ENCODE data around the gene TMEFF2. TPM values are rescaled to one million over a fixed set of nuclear protein-coding genes. Genes with fewer than 3 reads are reported as not detected.

TMEFF2 gene
- total and polyA plus RNA-seq, 3 donors from 2014 or later, result 2.2 to 3.0 (median 2.7) TPM

- WGBS, 2 donors, result 18 to 30% methylated on average over 4 of the region's 4 CpGs
- Histone ChIP-seq H3K36me3 (ENCODE audit: low read depth, missing control alignments) (no peaks in the 10 kb centered on the region), H3K9me3 (no peaks in the 10 kb centered on the region), H3K4me3 (no peak overlapping the region), H3K4me1 (peaks cover 5% of the 10 kb centered on the region), H3K27ac (no peak overlapping the region), H3K27me3 (no peaks in the 10 kb centered on the region)
- DNase-seq, result peak; percentile 87
- TF ChIP-seq CTCF (IDR thresholded peaks at IDR 0.05) (peak; percentile 92 to 96 (median 93)), POLR2A (IDR thresholded peaks at IDR 0.05) (no peak)
- intact Hi-C loops (cut with DNase I; ENCODE audit: low total_unique reads), result loop anchor here (5.0 kb wide), 1 partner anchor 345 kb away; no protein-coding TSS in a partner anchor
Measured at GRCh38 chr2:192162392-192163042, 32.2 kb downstream of the TMEFF2 start.

DNA sequence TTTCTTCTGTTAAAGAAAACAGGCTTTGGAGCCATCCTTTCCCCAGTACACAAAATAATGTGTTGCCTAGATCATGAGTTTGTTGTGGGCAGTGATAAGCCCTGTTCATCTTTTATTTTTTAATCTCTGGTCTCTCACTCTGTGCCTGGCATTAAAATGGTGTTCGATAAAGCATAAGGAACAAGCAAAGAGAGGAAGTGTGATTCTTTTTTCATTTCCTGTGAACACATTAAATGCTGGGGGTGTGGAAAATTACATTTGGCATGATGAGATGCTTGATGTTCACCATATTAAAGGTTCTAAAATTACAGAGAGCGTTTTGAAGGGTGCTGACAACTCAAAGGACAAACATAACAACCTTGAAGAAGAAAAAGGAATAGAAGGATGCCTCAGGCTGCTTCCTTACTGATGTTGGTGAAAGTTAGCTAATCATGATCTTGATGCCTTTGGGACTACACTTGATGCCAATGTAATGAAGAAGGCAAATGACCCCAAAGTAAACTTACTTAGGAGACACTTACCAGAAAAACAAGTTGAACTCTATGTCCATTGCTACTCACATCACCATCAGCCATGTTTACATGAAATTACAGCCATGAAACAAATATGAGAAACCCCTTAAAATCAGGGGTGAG lies 33.0 kb downstream of the TMEFF2 start:
- Histone ChIP-seq H3K4me1 (peaks cover 5% of the 10 kb centered on the region), H3K4me3 (no peak overlapping the region), H3K27me3 (no peaks in the 10 kb centered on the region), H3K9me3 (no peaks in the 10 kb centered on the region), H3K36me3 (ENCODE audit: low read depth, missing control alignments) (no peaks in the 10 kb centered on the region), H3K27ac (no peak overlapping the region)
- intact Hi-C loops (cut with DNase I; ENCODE audit: low total_unique reads), result loop anchor here (5.0 kb wide), 1 partner anchor 344 kb away; no protein-coding TSS in a partner anchor
- 70 to 72% methylated on average over 2 of the region's 2 CpGs for WGBS, 2 donors
- no peak for DNase-seq
- TF ChIP-seq POLR2A (IDR thresholded peaks at IDR 0.05), result no peak
- TF ChIP-seq CTCF (IDR thresholded peaks at IDR 0.05), result no peak

GRCh38 chr2:192159736-192160135 lies 35.0 kb downstream of the TMEFF2 start:
- TF ChIP-seq POLR2A (IDR thresholded peaks at IDR 0.05), result no peak
- intact Hi-C loops (cut with DNase I; ENCODE audit: low total_unique reads), result loop anchor here (5.0 kb wide), 1 partner anchor 342 kb away; no protein-coding TSS in a partner anchor
- Histone ChIP-seq H3K4me1 (peaks cover 5% of the 10 kb centered on the region), H3K27ac (no peak overlapping the region), H3K9me3 (no peaks in the 10 kb centered on the region), H3K4me3 (no peak overlapping the region), H3K36me3 (ENCODE audit: low read depth, missing control alignments) (no peaks in the 10 kb centered on the region), H3K27me3 (no peaks in the 10 kb centered on the region)
- DNase-seq, result no peak
- 67 to 71% methylated on average over 1 of the region's 1 CpG for WGBS, 2 donors

- no peaks in the 10 kb centered on the region for H3K27me3 ChIP-seq
- DNase-seq, result no peak
- H3K27ac ChIP-seq, result no peak overlapping the region
- WGBS, 2 donors, result 92 to 93% methylated on average over 2 of the region's 2 CpGs
- no peaks in the 10 kb centered on the region for H3K9me3 ChIP-seq
- intact Hi-C loops (cut with DNase I; ENCODE audit: low total_unique reads), result no loop called here
- H3K4me3 ChIP-seq, result no peak overlapping the region
- peaks cover 5% of the 10 kb centered on the region for H3K4me1 ChIP-seq
- no peaks in the 10 kb centered on the region for H3K36me3 ChIP-seq (ENCODE audit: low read depth, missing control alignments)
- TF ChIP-seq POLR2A (IDR thresholded peaks at IDR 0.05) (no peak), CTCF (IDR thresholded peaks at IDR 0.05) (no peak)
Measured at GRCh38 chr2:192159208-192159607, 35.5 kb downstream of the TMEFF2 start.

- intact Hi-C loops (cut with DNase I; ENCODE audit: low total_unique reads), result no loop called here
- Histone ChIP-seq H3K9me3 (no peaks in the 10 kb centered on the region), H3K27me3 (no peaks in the 10 kb centered on the region), H3K4me3 (no peak overlapping the region), H3K4me1 (peaks cover 5% of the 10 kb centered on the region), H3K27ac (no peak overlapping the region), H3K36me3 (ENCODE audit: low read depth, missing control alignments) (no peaks in the 10 kb centered on the region)
- 92 to 98% methylated on average over 4 of the region's 4 CpGs for WGBS, 2 donors
- DNase-seq, result no peak
- TF ChIP-seq CTCF (IDR thresholded peaks at IDR 0.05), result no peak
- no peak for TF ChIP-seq POLR2A (IDR thresholded peaks at IDR 0.05)
Measured at GRCh38 chr2:192157776-192158175, 37.0 kb downstream of the TMEFF2 start.
